Cardiac muscle cell (in vitro differentiated cells and primary cell): ENCODE data around the gene NGDN. TPM values are rescaled to one million over a fixed set of nuclear protein-coding genes. Genes with fewer than 3 reads are reported as not detected.

Experiments used
- DNase-seq, 2 donors: peaks; one replicate each; pipeline versions ENCODE4 v3.0.0 to v3.0.0-alpha.2; 2010 to 2017; ENCODE audit warnings: low read depth in 1 of 2, low spot score in 1 of 2
- H3K27ac ChIP-seq: fragments of 200-600 bp; sonication (generic); 2 replicates; pipeline ENCODE4 v1.5.1; 2016
- H3K27me3 ChIP-seq: fragments of 200-600 bp; sonication (generic); 2 replicates; pipeline ENCODE4 v1.6.0; 2016; ENCODE audit warnings: control low read depth
- H3K36me3 ChIP-seq: fragments of 200-600 bp; sonication (generic); 2 replicates; pipeline ENCODE4 v1.5.1; 2016; ENCODE audit warnings: control low read depth
- H3K4me1 ChIP-seq: fragments of 200-600 bp; sonication (generic); 2 replicates; pipeline ENCODE4 v1.8.1; 2017; ENCODE audit warnings: low read depth, mild to moderate bottlenecking, mixed run types
- H3K4me3 ChIP-seq: fragments of 200-600 bp; sonication (generic); 2 replicates; pipeline ENCODE4 v1.5.1; 2016; ENCODE audit warnings: mild to moderate bottlenecking
- H3K9me3 ChIP-seq: fragments of 200-600 bp; sonication (generic); 2 replicates; pipeline ENCODE4 v1.5.1; 2017; ENCODE audit warnings: low read depth, mild to moderate bottlenecking, control low read depth
- polyA plus RNA-seq: library from polyadenylated mRNA; unstranded; fragments of >200 nt; fragmentation: Nextera tagmentation; extraction: Ambion mirVana; gene quantifications from 2 replicates; pipeline ENCODE4 v1.2.1, GENCODE V29; 2016
- total RNA-seq: library from RNA; depleted of rRNA; stranded (reverse); fragments of >200 nt; gene quantifications from 2 replicates; pipeline ENCODE4 v1.2.3, GENCODE V29; 2016
- TF ChIP-seq, protein P1 (sequence below): IDR thresholded peaks from 2 replicates; pipeline ENCODE4 v1.5.1; 2012; ENCODE audit warnings: low read depth, mild to moderate bottlenecking, low read length

Gene NGDN
- total and polyA plus RNA-seq, 2 experiments from 2014 or later: 43.3 to 66.9 TPM

DNA sequence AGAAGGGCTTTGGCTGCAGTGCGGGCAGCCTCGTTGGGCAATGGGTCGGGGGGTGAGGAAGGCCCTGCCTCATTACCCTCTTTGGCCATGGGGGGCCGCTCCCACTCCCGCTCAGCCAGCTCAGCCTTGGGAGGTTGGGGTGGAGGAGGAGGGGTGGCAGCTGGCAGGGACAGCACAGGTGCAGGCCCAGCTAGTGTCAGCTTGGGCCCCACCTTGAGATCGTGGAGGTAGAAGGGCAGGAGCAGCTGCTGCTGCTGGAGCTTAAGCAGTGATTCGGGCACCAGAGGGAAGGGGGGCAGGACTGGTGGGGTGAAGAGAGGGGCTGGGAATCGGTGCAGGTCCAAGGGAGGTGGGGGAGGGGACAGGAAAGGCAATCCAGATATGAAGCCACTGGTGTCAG, 56.1 kb downstream of the NGDN start:
- TF ChIP-seq, protein P1, sequence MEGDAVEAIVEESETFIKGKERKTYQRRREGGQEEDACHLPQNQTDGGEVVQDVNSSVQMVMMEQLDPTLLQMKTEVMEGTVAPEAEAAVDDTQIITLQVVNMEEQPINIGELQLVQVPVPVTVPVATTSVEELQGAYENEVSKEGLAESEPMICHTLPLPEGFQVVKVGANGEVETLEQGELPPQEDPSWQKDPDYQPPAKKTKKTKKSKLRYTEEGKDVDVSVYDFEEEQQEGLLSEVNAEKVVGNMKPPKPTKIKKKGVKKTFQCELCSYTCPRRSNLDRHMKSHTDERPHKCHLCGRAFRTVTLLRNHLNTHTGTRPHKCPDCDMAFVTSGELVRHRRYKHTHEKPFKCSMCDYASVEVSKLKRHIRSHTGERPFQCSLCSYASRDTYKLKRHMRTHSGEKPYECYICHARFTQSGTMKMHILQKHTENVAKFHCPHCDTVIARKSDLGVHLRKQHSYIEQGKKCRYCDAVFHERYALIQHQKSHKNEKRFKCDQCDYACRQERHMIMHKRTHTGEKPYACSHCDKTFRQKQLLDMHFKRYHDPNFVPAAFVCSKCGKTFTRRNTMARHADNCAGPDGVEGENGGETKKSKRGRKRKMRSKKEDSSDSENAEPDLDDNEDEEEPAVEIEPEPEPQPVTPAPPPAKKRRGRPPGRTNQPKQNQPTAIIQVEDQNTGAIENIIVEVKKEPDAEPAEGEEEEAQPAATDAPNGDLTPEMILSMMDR: no peak
- no peak for DNase-seq
- Histone ChIP-seq H3K36me3 (no peaks in the 10 kb centered on the region), H3K4me3 (no peak overlapping the region), H3K27me3 (no peaks in the 10 kb centered on the region), H3K4me1 (no peaks in the 10 kb centered on the region), H3K27ac (no peak overlapping the region), H3K9me3 (no peaks in the 10 kb centered on the region)

Other genes starting within 250 kb of the NGDN start
- gene RNF212B, start 231.8 kb upstream of the NGDN start, total RNA-seq: not detected in 2 replicates
- 0.72 TPM in 1 of 2 replicates, not detected in the other for gene RNF212B, start 231.8 kb upstream of the NGDN start, polyA plus RNA-seq
- 12.3 and 13.6 TPM in 2 replicates for gene HOMEZ, start 183.6 kb upstream of the NGDN start, total RNA-seq
- 20.8 and 26.5 TPM in 2 replicates for gene HOMEZ, start 183.6 kb upstream of the NGDN start, polyA plus RNA-seq
- 15.5 and 16.9 TPM in 2 replicates for gene PPP1R3E, start 166.8 kb upstream of the NGDN start, total RNA-seq
- gene PPP1R3E, start 166.8 kb upstream of the NGDN start, polyA plus RNA-seq: 14.2 and 17.9 TPM in 2 replicates
- 28.6 and 40.7 TPM in 2 replicates for gene BCL2L2, start 162.9 kb upstream of the NGDN start, total RNA-seq
- gene BCL2L2, start 162.9 kb upstream of the NGDN start, polyA plus RNA-seq: 5.8 and 7.4 TPM in 2 replicates
- 184 and 194 TPM in 2 replicates for gene PABPN1, start 148.2 kb upstream of the NGDN start, total RNA-seq
- 502 and 534 TPM in 2 replicates for gene PABPN1, start 148.2 kb upstream of the NGDN start, polyA plus RNA-seq
- gene SLC22A17, start 116.8 kb upstream of the NGDN start, total RNA-seq: 66.6 and 74.0 TPM in 2 replicates
- 43.8 and 55.1 TPM in 2 replicates for gene SLC22A17, start 116.8 kb upstream of the NGDN start, polyA plus RNA-seq
- gene EFS, start 104.5 kb upstream of the NGDN start, total RNA-seq: 20.5 and 36.6 TPM in 2 replicates
- 16.7 and 22.2 TPM in 2 replicates for gene EFS, start 104.5 kb upstream of the NGDN start, polyA plus RNA-seq
- gene IL25, start 96.9 kb upstream of the NGDN start, total RNA-seq: not detected in 2 replicates
- gene IL25, start 96.9 kb upstream of the NGDN start, polyA plus RNA-seq: 3.2 and 7.9 TPM in 2 replicates
- 0.21 and 0.49 TPM in 2 replicates for gene CMTM5, start 92.7 kb upstream of the NGDN start, total RNA-seq
- gene CMTM5, start 92.7 kb upstream of the NGDN start, polyA plus RNA-seq: 25.2 and 31.4 TPM in 2 replicates
- gene MYH6, start 61.4 kb upstream of the NGDN start, total RNA-seq: 4,520 and 8,484 TPM in 2 replicates
- gene MYH6, start 61.4 kb upstream of the NGDN start, polyA plus RNA-seq: 2,795 and 4,145 TPM in 2 replicates
- gene MYH7, start 34.0 kb upstream of the NGDN start, total RNA-seq: 82.8 and 134 TPM in 2 replicates
- gene MYH7, start 34.0 kb upstream of the NGDN start, polyA plus RNA-seq: 66.2 and 117 TPM in 2 replicates
- gene ZFHX2, start 82.1 kb downstream of the NGDN start, total RNA-seq: 3.9 and 4.2 TPM in 2 replicates
- gene ZFHX2, start 82.1 kb downstream of the NGDN start, polyA plus RNA-seq: 5.6 TPM in 2 replicates
- gene THTPA, start 86.6 kb downstream of the NGDN start, total RNA-seq: 47.6 and 58.6 TPM in 2 replicates
- gene THTPA, start 86.6 kb downstream of the NGDN start, polyA plus RNA-seq: 31.3 and 45.2 TPM in 2 replicates
- 61.2 and 123 TPM in 2 replicates for gene AP1G2, start 98.1 kb downstream of the NGDN start, total RNA-seq
- 141 and 168 TPM in 2 replicates for gene AP1G2, start 98.1 kb downstream of the NGDN start, polyA plus RNA-seq
- 0.39 and 0.63 TPM in 2 replicates for gene JPH4, start 109.1 kb downstream of the NGDN start, total RNA-seq
- 0.53 and 1.4 TPM in 2 replicates for gene JPH4, start 109.1 kb downstream of the NGDN start, polyA plus RNA-seq
- gene DHRS2, start 166.7 kb downstream of the NGDN start, total RNA-seq: 1.0 TPM in 1 of 2 replicates, not detected in the other
- gene DHRS2, start 166.7 kb downstream of the NGDN start, polyA plus RNA-seq: 0.97 and 1.0 TPM in 2 replicates